Transverse colon (tissue), 4 donors: Measurements from ENCODE around the gene CCDC70.

Source experiments
- EP300 ChIP-seq: sonication (generic); formaldehyde crosslinking; IDR thresholded peaks from one replicate; pipeline ENCODE4 v1.6.1; 2017; ENCODE audit warnings: antibody characterized with exemption, low read depth
- POLR2A ChIP-seq: fragments of 450-650 bp; IDR thresholded peaks from one replicate; pipeline ENCODE4 v1.6.1; 2016; ENCODE audit warnings: antibody characterized with exemption, mild to moderate bottlenecking, moderate library complexity
- POLR2AphosphoS5 ChIP-seq, 3 donors: sonication (generic); formaldehyde crosslinking; IDR thresholded peaks; one replicate each; pipeline ENCODE4 v1.6.1; 2016; ENCODE audit warnings: antibody characterized with exemption in 3 of 3
- TF ChIP-seq, protein P1 (sequence below), 5 experiments: fragments of 200-600 bp in 3 of 5; fragments of 450-650 bp in 2 of 5; sonication (generic) in 3 of 5; IDR thresholded peaks; 1 replicate in 2 of 5; 2 replicates in 3 of 5; pipeline ENCODE4 v1.5.1; 2016 to 2017; ENCODE audit warnings: antibody characterized with exemption in 5 of 5, inconsistent platforms in 3 of 5, mild to moderate bottlenecking in 2 of 5, moderate library complexity in 1 of 5

GRCh38 chr13:51906581-51906980, 44.8 kb downstream of the CCDC70 start:
- TF ChIP-seq POLR2AphosphoS5 (IDR thresholded peaks at IDR 0.05) (no peak), EP300 (no peak), POLR2A (no peak)
- TF ChIP-seq, protein P1, sequence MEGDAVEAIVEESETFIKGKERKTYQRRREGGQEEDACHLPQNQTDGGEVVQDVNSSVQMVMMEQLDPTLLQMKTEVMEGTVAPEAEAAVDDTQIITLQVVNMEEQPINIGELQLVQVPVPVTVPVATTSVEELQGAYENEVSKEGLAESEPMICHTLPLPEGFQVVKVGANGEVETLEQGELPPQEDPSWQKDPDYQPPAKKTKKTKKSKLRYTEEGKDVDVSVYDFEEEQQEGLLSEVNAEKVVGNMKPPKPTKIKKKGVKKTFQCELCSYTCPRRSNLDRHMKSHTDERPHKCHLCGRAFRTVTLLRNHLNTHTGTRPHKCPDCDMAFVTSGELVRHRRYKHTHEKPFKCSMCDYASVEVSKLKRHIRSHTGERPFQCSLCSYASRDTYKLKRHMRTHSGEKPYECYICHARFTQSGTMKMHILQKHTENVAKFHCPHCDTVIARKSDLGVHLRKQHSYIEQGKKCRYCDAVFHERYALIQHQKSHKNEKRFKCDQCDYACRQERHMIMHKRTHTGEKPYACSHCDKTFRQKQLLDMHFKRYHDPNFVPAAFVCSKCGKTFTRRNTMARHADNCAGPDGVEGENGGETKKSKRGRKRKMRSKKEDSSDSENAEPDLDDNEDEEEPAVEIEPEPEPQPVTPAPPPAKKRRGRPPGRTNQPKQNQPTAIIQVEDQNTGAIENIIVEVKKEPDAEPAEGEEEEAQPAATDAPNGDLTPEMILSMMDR (IDR thresholded peaks at IDR 0.05): no peak
